Nasal cavity respiratory epithelium epithelial cell of viscerocranial mucosa (primary cell): Measurements from ENCODE around the gene FDPS. TPM values are rescaled to one million over a fixed set of nuclear protein-coding genes. Genes with fewer than 3 reads are reported as not detected.

Experiments
- total RNA-seq: library from RNA; depleted of rRNA; stranded (reverse); fragments of >200 nt; gene quantifications from 2 replicates; pipeline ENCODE4 v1.2.3, GENCODE V29; 2014

Gene FDPS
- 134 and 144 TPM in 2 replicates for total RNA-seq

GRCh38 chr1:155308493-155309422 lies at the start of gene FDPS:
TSS of gene FDPS (plus strand) at chr1:155308866. CDS start at chr1:155309790, 924 bp downstream.

GRCh38 chr1:155261852-155262673 lies 46.6 kb upstream of the FDPS start, which contains the start of gene SCAMP3:
TSS of gene SCAMP3 (minus strand) at chr1:155262360. CDS start at chr1:155262151, 209 bp downstream.

GRCh38 chr1:155273343-155274245 lies 35.1 kb upstream of the FDPS start, which contains the start of gene CLK2:
TSS of gene CLK2 (minus strand) at chr1:155273504. CDS start at chr1:155270977, 2,527 bp downstream.

GRCh38 chr1:155277070-155277901 lies 31.4 kb upstream of the FDPS start, which contains the start of gene HCN3:
TSS of gene HCN3 (plus strand) at chr1:155277463. CDS start at chr1:155277591, 128 bp downstream.

GRCh38 chr1:155301342-155301841 lies 7.3 kb upstream of the FDPS start, which contains the start of gene PKLR:
TSS of gene PKLR (minus strand) at chr1:155301438. CDS start at chr1:155301395, 43 bp downstream.

GRCh38 chr1:155320661-155321617 lies 12.3 kb downstream of the FDPS start, which contains the start of gene RUSC1:
TSS of gene RUSC1 (plus strand) at chr1:155320894. CDS start at chr1:155321774, 880 bp downstream.

Other genes with a start within 250 kb of the FDPS start
- gene EFNA4, start 245.1 kb upstream of the FDPS start, total RNA-seq: 5.5 and 8.8 TPM in 2 replicates
- gene EFNA3, start 230.0 kb upstream of the FDPS start, total RNA-seq: 4.1 and 8.4 TPM in 2 replicates
- 17.4 and 73.1 TPM in 2 replicates for gene EFNA1, start 181.0 kb upstream of the FDPS start, total RNA-seq
- 46.0 and 177 TPM in 2 replicates for gene SLC50A1, start 173.0 kb upstream of the FDPS start, total RNA-seq
- gene DPM3, start 168.3 kb upstream of the FDPS start, total RNA-seq: 8.5 and 22.2 TPM in 2 replicates
- gene KRTCAP2, start 135.6 kb upstream of the FDPS start, total RNA-seq: 92.3 and 125 TPM in 2 replicates
- gene TRIM46, start 135.0 kb upstream of the FDPS start, total RNA-seq: 0.34 and 1.3 TPM in 2 replicates
- gene THBS3, start 101.0 kb upstream of the FDPS start, total RNA-seq: 11.3 and 19.6 TPM in 2 replicates
- 25.9 and 49.2 TPM in 2 replicates for gene MTX1, start 100.2 kb upstream of the FDPS start, total RNA-seq
- gene ENTREP3, start 53.4 kb upstream of the FDPS start, total RNA-seq: 4.4 and 9.6 TPM in 2 replicates
- 38.3 and 47.0 TPM in 2 replicates for gene SCAMP3, start 46.5 kb upstream of the FDPS start, total RNA-seq
- 19.5 and 28.3 TPM in 2 replicates for gene CLK2, start 35.4 kb upstream of the FDPS start, total RNA-seq
- gene HCN3, start 31.4 kb upstream of the FDPS start, total RNA-seq: 0.68 and 1.1 TPM in 2 replicates
- gene PKLR, start 7.4 kb upstream of the FDPS start, total RNA-seq: under 0.01 TPM in 1 of 2 replicates, not detected in the other
- gene RUSC1, start 12.0 kb downstream of the FDPS start, total RNA-seq: 20.6 and 20.8 TPM in 2 replicates